RWPE1 (cell line): Measurements from ENCODE around the gene SYCP2L.

ENCODE experiments used
- CTCF ChIA-PET: fragments of 350-600 bp; sonication (Branson Sonifier 250); formaldehyde crosslinking; extraction: SDS; loops from one replicate; lab custom pipeline; 2021; lab: Yijun Ruan, JAX
- POLR2A ChIA-PET: fragments of 400-600 bp; formaldehyde crosslinking; extraction: SDS; loops from one replicate; lab custom pipeline; 2020; ENCODE audit warnings: antibody characterized with exemption; ENCODE audit not compliant: low non-redundant PET; lab: Yijun Ruan, JAX
- DNase-seq: peaks from one replicate; pipeline ENCODE4 v3.0.0; 2012; ENCODE audit warnings: low spot score
- H3K27ac ChIP-seq: fragments of 450-650 bp; 2 replicates; pipeline ENCODE4 v1.5.1; 2017
- CTCF ChIP-seq: fragments of 450-650 bp; conservative IDR thresholded peaks from 2 replicates; pipeline ENCODE4 v1.5.1; 2017; ENCODE audit warnings: low read depth, mild to moderate bottlenecking

SYCP2L gene

GRCh38 chr6:11015102-11015501, 128.2 kb downstream of the SYCP2L start:
- no peak overlapping the region for H3K27ac ChIP-seq
- ChIA-PET CTCF (no interaction called here), POLR2A (no interaction called here)
- no peak for TF ChIP-seq CTCF
- DNase-seq = no peak

- ChIA-PET CTCF (no interaction called here), POLR2A (no interaction called here)
- no peak for DNase-seq
- H3K27ac ChIP-seq = no peak overlapping the region
- no peak for TF ChIP-seq CTCF
These were observed 129.6 kb downstream of the SYCP2L start for GRCh38 chr6:11016452-11016851.

GRCh38 chr6:11017090-11017489, 130.2 kb downstream of the SYCP2L start:
- ChIA-PET CTCF (interaction anchor here (0.6 kb wide), 1 partner anchor 108 kb away, joined by 3 read pairs; no protein-coding TSS in a partner anchor), POLR2A (no interaction called here)
- H3K27ac ChIP-seq = no peak overlapping the region
- DNase-seq = no peak
- no peak for TF ChIP-seq CTCF

GRCh38 chr6:11018225-11018624, 131.4 kb downstream of the SYCP2L start:
- no peak overlapping the region for H3K27ac ChIP-seq
- no peak for TF ChIP-seq CTCF
- POLR2A ChIA-PET = no interaction called here
- CTCF ChIA-PET = no interaction called here
- no peak for DNase-seq

GRCh38 chr6:11021003-11021402, 134.2 kb downstream of the SYCP2L start:
- DNase-seq = no peak
- no peak overlapping the region for H3K27ac ChIP-seq
- CTCF ChIA-PET = interaction anchor here (0.6 kb wide), 1 partner anchor 13 kb away, joined by 3 read pairs; no protein-coding TSS in a partner anchor
- no peak for TF ChIP-seq CTCF
- POLR2A ChIA-PET = no interaction called here

- DNase-seq = no peak
- ChIA-PET CTCF (no interaction called here), POLR2A (no interaction called here)
- no peak for TF ChIP-seq CTCF
- H3K27ac ChIP-seq = no peak overlapping the region
These were observed 134.9 kb downstream of the SYCP2L start for GRCh38 chr6:11021714-11022113.
